Stimulated activated CD8-positive, alpha-beta memory T cell treated with anti-CD3 and anti-CD28 coated beads, Interleukin-15, amount 100 ng/mL, for 24 hours (primary cell): ENCODE results near the gene NRCAM.
"Not testable (repeated sequence)": the region's sequence is repeated elsewhere in the genome, so short reads cannot be mapped to it uniquely, and the experiment has no call there.

Source experiments
- DNase-seq: peaks from one replicate; pipeline ENCODE4 v3.0.0-alpha.2; 2020; ENCODE audit warnings: low read depth

Gene NRCAM

DNA sequence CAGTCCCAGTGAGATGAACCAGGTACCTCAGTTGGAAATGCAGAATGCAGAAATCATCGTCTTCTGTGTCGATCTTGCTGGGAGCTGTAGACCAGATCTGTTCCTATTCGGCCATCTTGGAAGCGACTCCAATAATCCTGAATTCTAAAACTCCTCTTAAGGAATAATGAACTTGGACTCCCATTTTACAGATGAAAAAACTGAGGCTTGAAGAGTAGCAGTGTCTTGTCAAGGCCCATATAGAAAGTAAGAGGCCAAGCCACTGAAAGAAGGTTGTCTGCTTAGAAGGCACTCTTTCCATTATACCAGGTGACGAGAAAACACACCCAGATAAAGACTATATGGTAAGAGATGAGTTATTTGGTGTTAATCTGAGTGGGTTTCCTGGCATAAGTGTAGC is 177.5 kb downstream of the NRCAM start:
- no peak for DNase-seq

GRCh38 chr7:108278281-108278680 is 178.0 kb downstream of the NRCAM start:
- no peak for DNase-seq

GRCh38 chr7:108274447-108274846 is 181.8 kb downstream of the NRCAM start:
- DNase-seq = not testable (repeated sequence)

- not testable (repeated sequence) for DNase-seq
These were observed 183.3 kb downstream of the NRCAM start for GRCh38 chr7:108272891-108273290.

GRCh38 chr7:108270385-108271015 is 185.7 kb downstream of the NRCAM start:
- DNase-seq = no peak

GRCh38 chr7:108268200-108268820 is 187.9 kb downstream of the NRCAM start:
- no peak for DNase-seq

DNA sequence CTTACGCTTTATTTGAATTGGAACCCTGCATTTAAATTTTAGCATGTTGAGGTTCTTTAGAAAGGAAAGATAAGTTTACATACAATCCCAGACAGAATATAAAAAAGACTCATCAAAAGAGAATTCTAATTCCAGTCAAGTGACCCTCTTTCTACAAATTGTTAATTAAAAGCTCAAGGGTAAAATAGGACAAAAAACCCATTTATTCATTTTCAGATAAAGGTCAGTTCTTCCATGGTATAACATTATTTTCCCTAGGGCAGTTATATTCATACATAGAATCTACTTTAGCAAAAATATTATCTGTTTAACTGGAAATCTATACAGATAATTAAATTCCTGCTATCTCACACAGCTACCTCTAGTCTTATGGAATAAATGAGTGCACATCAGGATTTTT is 188.6 kb downstream of the NRCAM start:
- DNase-seq = no peak

GRCh38 chr7:108266491-108266890 is 189.7 kb downstream of the NRCAM start:
- DNase-seq = no peak

DNA sequence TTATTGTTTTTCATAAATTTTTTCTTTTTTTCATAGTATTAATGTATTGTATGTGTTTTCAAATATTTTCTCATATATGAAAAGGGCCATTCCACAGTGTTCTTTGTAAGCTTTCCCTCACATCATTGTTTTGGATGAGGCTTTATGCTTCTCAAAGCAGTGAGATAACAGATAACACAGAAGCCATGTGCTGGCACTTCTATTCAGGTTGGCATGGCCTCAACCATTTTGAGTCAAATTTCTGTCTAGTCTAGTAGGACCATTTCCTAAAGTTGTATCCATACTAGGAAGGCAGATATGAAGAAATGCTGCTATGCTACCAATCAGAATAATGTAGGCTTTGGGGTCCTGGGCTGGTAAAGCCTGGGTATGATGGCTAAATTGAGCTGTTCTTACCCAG is 190.2 kb downstream of the NRCAM start:
- no peak for DNase-seq

- DNase-seq = no peak
These were observed 191.2 kb downstream of the NRCAM start for GRCh38 chr7:108265007-108265406.

DNA sequence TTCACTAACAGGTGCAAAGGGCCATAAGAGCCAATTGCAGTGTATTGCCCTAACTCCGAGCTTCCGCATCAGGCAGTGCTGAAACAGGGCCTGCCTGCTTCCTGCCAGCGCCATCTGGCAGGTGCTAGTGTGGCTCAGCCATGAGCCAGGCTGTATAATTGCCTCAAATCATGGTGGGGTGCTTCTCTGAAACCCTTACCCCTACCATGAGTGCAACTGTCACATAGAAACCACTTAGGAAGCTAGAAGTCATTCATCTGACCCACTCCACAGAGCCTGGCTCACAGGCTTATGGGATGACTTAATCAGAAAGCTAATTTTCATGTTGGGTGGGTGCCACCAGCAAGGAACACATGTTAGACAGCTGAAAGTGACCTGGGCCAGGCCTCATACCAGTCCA is 192.8 kb downstream of the NRCAM start:
- no peak for DNase-seq

DNA sequence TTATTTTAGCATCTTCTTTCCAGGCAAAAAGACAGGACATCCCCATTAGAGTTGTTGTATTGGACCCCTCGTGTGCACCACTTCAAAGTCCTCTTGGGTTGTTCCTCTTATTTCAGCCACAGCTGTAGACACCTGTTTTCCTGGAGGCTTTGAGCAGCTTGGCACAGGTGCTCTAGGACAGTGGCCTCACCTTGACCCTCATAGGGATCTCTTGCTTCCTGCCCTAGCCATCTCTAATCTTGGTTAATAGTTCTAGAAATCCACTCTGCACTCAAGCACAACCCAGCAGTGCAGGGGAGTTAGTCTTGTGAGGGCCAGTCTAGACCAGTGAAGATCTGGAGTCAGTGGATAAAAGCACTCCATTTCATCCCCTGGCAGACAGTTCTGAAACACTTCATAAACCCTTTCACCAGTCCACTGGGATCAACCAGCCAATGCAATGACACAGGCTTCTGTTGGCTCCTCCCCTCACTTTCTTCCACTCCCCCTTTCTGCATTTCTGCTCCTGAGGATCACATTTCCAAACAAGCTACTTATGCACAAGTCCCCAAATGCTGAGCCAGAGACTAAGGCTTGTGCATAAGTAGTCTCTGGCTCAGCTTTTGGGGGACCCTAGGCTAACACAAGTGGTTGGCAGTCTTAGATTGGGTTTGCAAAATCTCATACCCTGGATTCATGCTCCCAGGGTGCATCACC is 194.5 kb downstream of the NRCAM start:
- no peak for DNase-seq

- DNase-seq = not testable (repeated sequence)
These were observed 196.8 kb downstream of the NRCAM start for GRCh38 chr7:108259447-108259846.

DNA sequence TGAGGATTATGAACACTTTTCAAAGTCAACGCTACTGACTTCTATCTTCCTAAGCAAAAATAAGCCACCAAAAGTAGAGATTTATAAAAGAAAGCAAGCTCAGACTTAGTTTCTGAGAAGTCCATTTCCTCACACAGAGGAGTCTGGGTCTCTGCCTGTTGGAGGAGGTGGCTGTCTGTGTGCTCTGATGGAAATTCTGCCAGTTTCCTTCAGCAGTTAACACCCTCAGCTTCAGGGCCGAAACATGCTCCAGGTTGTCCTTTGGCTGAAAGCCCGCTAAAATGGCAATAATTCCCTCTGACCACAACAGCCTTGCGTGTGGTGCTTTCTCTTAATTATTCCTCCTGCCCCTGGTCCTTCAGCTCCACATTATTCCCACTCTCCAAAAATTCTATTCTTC is 198.3 kb downstream of the NRCAM start:
- no peak for DNase-seq

DNA sequence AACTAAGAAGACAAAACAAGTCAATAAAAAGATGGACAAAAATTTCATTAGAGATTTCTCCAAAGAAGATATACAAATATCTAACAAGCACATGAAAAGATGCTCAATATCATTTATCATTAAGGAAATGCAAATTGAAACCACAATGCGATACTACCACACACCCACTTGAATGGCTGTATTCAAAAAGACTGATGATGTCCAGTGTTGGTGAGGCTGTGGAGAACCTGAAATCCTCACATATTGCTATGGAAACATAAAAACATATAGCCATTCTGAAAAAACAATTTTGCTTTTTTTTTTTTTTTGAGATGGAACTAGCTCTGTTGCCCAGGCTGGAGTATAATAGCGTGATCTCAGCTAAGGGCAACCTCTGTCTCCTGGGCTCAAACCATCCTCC is 202.0 kb downstream of the NRCAM start:
- no peak for DNase-seq

DNA sequence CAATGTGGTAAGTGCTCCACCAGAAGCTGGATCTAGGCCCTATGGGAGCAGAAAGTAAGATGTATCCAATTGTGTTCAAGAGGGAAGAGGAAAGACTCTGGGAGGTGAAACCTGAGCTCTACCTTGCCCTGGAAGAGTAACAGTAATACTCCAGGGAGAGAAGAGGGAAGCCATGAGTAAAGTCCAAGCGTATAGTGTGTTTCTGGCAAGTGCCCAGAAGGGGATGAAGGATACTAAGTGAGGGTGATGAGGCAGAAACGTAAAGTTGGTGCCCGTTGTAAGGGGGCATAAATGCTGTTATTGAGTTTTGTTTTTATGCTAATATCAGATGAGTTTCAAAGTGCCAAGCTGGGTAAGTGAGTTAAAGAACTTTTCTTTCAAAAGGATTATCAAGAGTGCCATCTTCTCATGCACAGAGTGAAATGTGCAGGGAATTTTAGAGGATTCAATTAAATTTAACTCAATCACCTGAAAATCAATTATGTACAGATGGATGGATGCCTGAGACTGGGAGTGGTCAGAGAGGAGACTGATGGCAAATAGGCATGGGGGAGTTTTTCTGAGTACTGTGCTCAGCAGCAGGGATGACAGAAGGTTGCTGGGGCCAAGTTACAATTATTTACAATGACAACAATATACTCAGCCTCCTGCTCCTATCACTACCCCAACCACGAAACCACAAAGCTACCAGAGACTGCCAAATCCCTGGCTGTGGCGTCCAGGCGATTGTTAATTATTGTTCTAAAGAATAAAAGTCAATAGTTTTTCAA is 202.8 kb downstream of the NRCAM start:
- DNase-seq = no peak

DNA sequence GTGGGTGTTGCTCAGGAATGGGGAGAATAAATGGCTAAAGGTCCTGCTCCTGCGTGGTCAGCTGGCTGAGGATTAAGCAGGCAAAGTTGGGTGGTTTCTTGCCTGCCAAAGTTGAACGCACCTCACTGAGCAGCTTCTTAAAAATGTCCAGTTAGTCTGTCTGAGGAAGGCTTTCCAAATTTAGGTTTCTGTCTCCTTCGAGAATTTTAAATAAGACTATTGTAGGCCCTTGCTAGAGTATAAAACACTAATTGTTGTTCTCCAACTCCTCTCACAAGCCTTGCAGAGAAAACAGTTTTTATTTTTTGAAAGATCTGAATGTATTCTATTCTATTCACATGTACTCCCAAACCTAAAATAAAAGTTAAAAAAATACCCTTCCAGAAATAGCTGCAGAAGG is 204.1 kb downstream of the NRCAM start:
- no peak for DNase-seq

DNA sequence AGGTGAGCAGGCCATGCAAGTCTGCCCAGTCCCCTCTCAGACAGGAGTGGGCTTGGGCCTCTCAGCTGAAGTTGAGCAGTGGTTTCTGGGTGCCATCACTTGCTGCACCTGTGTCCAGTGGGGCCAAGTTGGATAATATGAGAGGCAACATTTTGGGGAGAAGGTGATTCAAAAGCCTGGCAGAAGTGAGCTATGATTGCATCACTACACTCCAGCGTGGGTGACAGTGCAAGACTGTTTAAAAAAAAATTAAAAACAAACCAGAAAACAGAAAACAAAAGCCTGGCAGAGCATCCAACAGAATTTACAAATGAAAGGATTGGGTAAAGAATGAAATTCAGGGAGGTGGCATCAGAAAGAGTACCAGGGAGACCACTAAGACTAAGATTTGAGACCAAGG is 204.5 kb downstream of the NRCAM start:
- DNase-seq = no peak

DNA sequence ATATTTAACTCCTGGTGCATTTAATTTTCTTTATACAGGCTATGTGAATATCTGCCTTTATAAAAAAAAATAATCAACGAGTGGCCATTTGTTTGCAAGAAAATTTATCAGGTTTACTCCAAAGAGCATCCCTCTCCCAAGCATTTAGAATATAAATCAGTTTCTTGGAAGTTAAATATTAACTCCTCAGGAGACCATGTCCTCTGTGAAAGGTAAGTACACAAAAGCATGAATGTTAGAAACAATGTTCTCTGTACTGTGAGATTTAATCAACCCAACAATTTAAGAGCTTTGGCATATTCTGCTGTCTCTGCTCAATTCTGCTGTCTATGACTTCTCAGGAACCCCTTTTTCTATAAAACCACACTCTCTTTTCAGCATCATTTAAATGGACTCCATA is 206.8 kb downstream of the NRCAM start:
- no peak for DNase-seq

- DNase-seq = no peak
These were observed 207.4 kb downstream of the NRCAM start for GRCh38 chr7:108248821-108249220.

GRCh38 chr7:108248418-108248817 is 207.8 kb downstream of the NRCAM start:
- DNase-seq = no peak

- no peak for DNase-seq
These were observed 208.6 kb downstream of the NRCAM start for GRCh38 chr7:108247614-108248013.
